IMR-90 (cell line): Measurements from ENCODE around the gene LAMB1. TPM values are rescaled to one million over a fixed set of nuclear protein-coding genes. Genes with fewer than 3 reads are reported as not detected.

Experiments used
- ATAC-seq: fragments of 200-7000 bp; cut with Tn5 transposase; 2 replicates; pipeline ENCODE4 v1.9.1; 2020; ENCODE audit warnings: low read depth, mild to moderate bottlenecking, moderate library complexity
- BruUV-seq: library from RNA; stranded (reverse); fragments of 400-500 nt; replicated peaks from 2 replicates; lab custom pipeline; 2021; lab: Mats Ljungman, UMichigan
- CTCF ChIA-PET: fragments of 300-600 bp; formaldehyde crosslinking; extraction: SDS; loops from one replicate; lab custom pipeline; 2021; ENCODE audit warnings: antibody characterized with exemption; lab: Yijun Ruan, JAX
- POLR2A ChIA-PET: fragments of 300-600 bp; sonication (Branson Sonifier 250); formaldehyde crosslinking; loops from one replicate; lab custom pipeline; 2022; ENCODE audit warnings: antibody characterized with exemption; ENCODE audit not compliant: unreplicated experiment; lab: Charles Lee
- DNase-seq: peaks from one replicate; pipeline ENCODE4 v3.0.0; 2013
- H2AFZ ChIP-seq: replicated peaks from 2 replicates; pipeline ENCODE3; 2013; ENCODE audit warnings: low read length, mild to moderate bottlenecking; ENCODE audit not compliant: poor library complexity
- H2AK5ac ChIP-seq: 2 replicates; pipeline ENCODE4 v1.6.1; 2013; ENCODE audit warnings: low read depth, low read length, inconsistent platforms
- H2AK9ac ChIP-seq: replicated peaks from 2 replicates; pipeline ENCODE3; 2013; ENCODE audit warnings: mild to moderate bottlenecking, low read depth, low read length, moderate library complexity; ENCODE audit not compliant: poor library complexity
- H2BK120ac ChIP-seq: 2 replicates; pipeline ENCODE4 v1.6.1; 2013; ENCODE audit warnings: low read depth, low read length, inconsistent platforms
- H2BK15ac ChIP-seq: 3 replicates; pipeline ENCODE4 v1.6.1; 2013; ENCODE audit warnings: low read depth, low read length, inconsistent platforms
- H2BK20ac ChIP-seq: 2 replicates; pipeline ENCODE4 v1.6.1; 2013; ENCODE audit warnings: low read depth, mild to moderate bottlenecking, inconsistent platforms, low read length, moderate library complexity
- H2BK5ac ChIP-seq: 2 replicates; pipeline ENCODE4 v1.6.1; 2013; ENCODE audit warnings: mild to moderate bottlenecking, low read depth, low read length, inconsistent platforms; ENCODE audit not compliant: poor library complexity, severe bottlenecking
- H3K14ac ChIP-seq: replicated peaks from 2 replicates; pipeline ENCODE4 v1.6.1; 2013; ENCODE audit warnings: low read depth, low read length, inconsistent platforms
- H3K18ac ChIP-seq: 2 replicates; pipeline ENCODE4 v1.6.1; 2013; ENCODE audit warnings: low read depth, low read length, control low read depth
- H3K23ac ChIP-seq: 2 replicates; pipeline ENCODE4 v1.6.1; 2013; ENCODE audit warnings: low read depth, low read length, inconsistent platforms
- H3K27ac ChIP-seq: 2 replicates; pipeline ENCODE4 v1.5.1; 2013; ENCODE audit warnings: mild to moderate bottlenecking, control low read depth, low read length; ENCODE audit not compliant: insufficient read depth
- H3K27me3 ChIP-seq: 2 replicates; pipeline ENCODE4 v1.6.1; 2013; ENCODE audit warnings: low read length; ENCODE audit not compliant: control insufficient read depth, insufficient read depth
- H3K36me3 ChIP-seq: 2 replicates; pipeline ENCODE4 v1.6.1; 2013; ENCODE audit warnings: low read length, mixed read lengths; ENCODE audit not compliant: control insufficient read depth, insufficient read depth
- H3K4ac ChIP-seq: 2 replicates; pipeline ENCODE4 v1.6.1; 2013; ENCODE audit warnings: low read depth, low read length, inconsistent platforms
- H3K4me1 ChIP-seq: 2 replicates; pipeline ENCODE4 v1.6.1; 2013; ENCODE audit warnings: low read length, mixed read lengths; ENCODE audit not compliant: control insufficient read depth, insufficient read depth
- H3K4me2 ChIP-seq: 2 replicates; pipeline ENCODE4 v1.6.1; 2013; ENCODE audit warnings: low read depth, mild to moderate bottlenecking, control low read depth, low read length, moderate library complexity
- H3K4me3 ChIP-seq: 2 replicates; pipeline ENCODE4 v1.5.1; 2013; ENCODE audit warnings: low read depth, mild to moderate bottlenecking, control low read depth, low read length, moderate library complexity; ENCODE audit not compliant: insufficient read depth
- H3K56ac ChIP-seq: 2 replicates; pipeline ENCODE4 v1.6.1; 2013; ENCODE audit warnings: low read length, inconsistent platforms; ENCODE audit not compliant: insufficient read depth; ENCODE audit errors: extremely low read depth
- H3K79me1 ChIP-seq, 2 experiments: 2 replicates each; pipeline ENCODE4 v1.6.1; 2013; ENCODE audit warnings: low read length in 2 of 2, inconsistent platforms in 1 of 2, low read depth in 1 of 2
- H3K9ac ChIP-seq: 2 replicates; pipeline ENCODE4 v1.6.1; 2013; ENCODE audit warnings: low read depth, low read length, control low read depth
- H3K9me1 ChIP-seq: 2 replicates; pipeline ENCODE4 v1.6.1; 2013; ENCODE audit warnings: low read length, inconsistent platforms; ENCODE audit not compliant: insufficient read depth
- H3K9me3 ChIP-seq: 2 replicates; pipeline ENCODE4 v1.6.1; 2013; ENCODE audit warnings: low read length; ENCODE audit not compliant: control insufficient read depth, insufficient read depth
- H4K20me1 ChIP-seq: 2 replicates; pipeline ENCODE4 v1.6.1; 2013; ENCODE audit warnings: low read length, inconsistent platforms; ENCODE audit not compliant: insufficient read depth
- H4K5ac ChIP-seq: 2 replicates; pipeline ENCODE4 v1.6.1; 2013; ENCODE audit warnings: mild to moderate bottlenecking, low read depth, low read length, control low read depth
- H4K8ac ChIP-seq, 2 experiments: 2 replicates each; pipeline ENCODE4 v1.6.1; 2013; ENCODE audit warnings: low read depth in 2 of 2, low read length in 2 of 2, control low read depth in 1 of 2, inconsistent platforms in 1 of 2
- H4K91ac ChIP-seq: 2 replicates; pipeline ENCODE4 v1.6.1; 2013; ENCODE audit warnings: low read depth, low read length, inconsistent platforms; ENCODE audit not compliant: insufficient read depth
- CEBPB ChIP-seq: IDR thresholded peaks from 2 replicates; pipeline ENCODE4 v1.6.1; 2012; ENCODE audit warnings: low read depth, low read length, improper control_type of control experiment
- FOS ChIP-seq: fragments of 150-350 bp; IDR thresholded peaks from 2 replicates; pipeline ENCODE4 v1.6.1; 2016; ENCODE audit warnings: low read depth, low read length
- MAFK ChIP-seq: IDR thresholded peaks from 2 replicates; pipeline ENCODE4 v1.6.1; 2012; ENCODE audit warnings: low read depth, low read length, improper control_type of control experiment
- MAZ ChIP-seq: IDR thresholded peaks from 2 replicates; pipeline ENCODE4 v1.6.1; 2012; ENCODE audit warnings: low read depth, mild to moderate bottlenecking, low read length, improper control_type of control experiment, moderate library complexity, borderline replicate concordance
- MXI1 ChIP-seq: IDR thresholded peaks from 2 replicates; pipeline ENCODE4 v1.6.1; 2012; ENCODE audit warnings: low read depth, mild to moderate bottlenecking, low read length, moderate library complexity, borderline replicate concordance
- NFE2L2 ChIP-seq: fragments of 150-350 bp; IDR thresholded peaks from 2 replicates; pipeline ENCODE4 v1.6.1; 2016; ENCODE audit warnings: low read depth, mild to moderate bottlenecking, low read length
- POLR2A ChIP-seq: IDR thresholded peaks from 2 replicates; pipeline ENCODE4 v1.6.1; 2012; ENCODE audit warnings: mild to moderate bottlenecking, low read depth, low read length
- RCOR1 ChIP-seq: IDR thresholded peaks from 2 replicates; pipeline ENCODE4 v1.6.1; 2012; ENCODE audit warnings: mild to moderate bottlenecking, low read length, improper control_type of control experiment; ENCODE audit not compliant: insufficient replicate concordance
- RFX5 ChIP-seq: IDR thresholded peaks from 2 replicates; pipeline ENCODE4 v1.8.0; 2012; ENCODE audit warnings: low read depth, mild to moderate bottlenecking, low read length, moderate library complexity
- SMC3 ChIP-seq: fragments of 150-350 bp; IDR thresholded peaks from 2 replicates; pipeline ENCODE4 v1.6.1; 2016; ENCODE audit warnings: low read depth, mild to moderate bottlenecking, antibody characterized with exemption, low read length, moderate library complexity
- WGBS, 2 experiments: methylation state at CpG; one replicate each; pipeline versions ENCODE4 v1.1.5 to v1.1.7; 2013; ENCODE audit warnings: missing lambda C conversion rate in 2 of 2; ENCODE audit not compliant: insufficient read length in 1 of 2; ENCODE audit errors: extremely low coverage in 2 of 2; 5-methylcytosine and 5-hydroxymethylcytosine counted together
- dilution Hi-C: fragments of 300-500 bp; cut with HindIII; formaldehyde crosslinking; loops from one replicate; pipeline ENCODE4 v1.14.3; 2018; ENCODE audit warnings: low sequenced_read_pairs; ENCODE audit not compliant: unreplicated experiment
- in situ Hi-C: fragments of 300-500 bp; cut with MboI; formaldehyde crosslinking; loops from 3 replicates; pipeline ENCODE4 v1.14.3; 2019; ENCODE audit warnings: low sequenced_read_pairs, inconsistent platforms, mixed read lengths
- intact Hi-C: fragments of 100-400 bp; cut with micrococcal nuclease; formaldehyde crosslinking; loops from 2 replicates; pipeline ENCODE4 v1.10.0; 2022
- polyA plus RNA-seq, 3 experiments: library from polyadenylated mRNA; depleted of rRNA; stranded (reverse); fragments of >200 nt; gene quantifications; 2 replicates each; pipeline ENCODE4 v1.2.3, GENCODE V29; 2012; ENCODE audit warnings: low replicate concordance in 1 of 3
- total RNA-seq: library from RNA; depleted of rRNA; stranded (reverse); fragments of >200 nt; gene quantifications from 2 replicates; pipeline ENCODE4 v1.2.3, GENCODE V29; 2012
- TF ChIP-seq, protein P1 (sequence below): conservative IDR thresholded peaks from 2 replicates; pipeline ENCODE4 v1.5.1; 2012; ENCODE audit warnings: mild to moderate bottlenecking, low read depth, low read length, improper control_type of control experiment
- TF ChIP-seq, protein P2 (sequence below): fragments of 150-350 bp; IDR thresholded peaks from 2 replicates; pipeline ENCODE4 v1.6.1; 2017; ENCODE audit warnings: mild to moderate bottlenecking, antibody characterized with exemption, low read length, low read depth
- TF ChIP-seq, protein P3 (sequence below): fragments of 150-350 bp; IDR thresholded peaks from 2 replicates; pipeline ENCODE4 v1.6.1; 2016; ENCODE audit warnings: low read depth, mild to moderate bottlenecking, low read length, moderate library complexity, borderline replicate concordance

The LAMB1 gene
- total and polyA plus RNA-seq, 2 of the 4 experiments (the other 2 are of a cell fraction), result 114 to 117 TPM

DNA sequence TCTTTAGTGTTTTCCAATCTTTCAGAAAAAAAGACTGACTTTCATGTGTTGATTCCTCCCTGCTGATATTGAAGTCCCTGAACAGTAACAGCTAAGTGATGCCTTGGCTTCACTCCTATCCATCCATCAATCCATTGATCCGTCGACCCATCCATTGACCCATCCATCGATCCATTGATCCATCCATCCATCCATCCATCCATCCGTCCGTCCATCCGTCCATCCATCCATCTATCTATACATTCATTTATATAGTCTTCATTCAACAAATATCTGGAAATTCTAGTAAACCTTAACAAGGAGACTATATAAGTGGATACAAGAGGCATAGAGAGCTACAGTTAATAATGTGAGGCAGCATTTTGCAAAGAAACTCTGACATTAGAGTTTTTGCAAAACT lies 21.6 kb upstream of the LAMB1 start:
- Histone ChIP-seq H4K5ac (no peak overlapping the region), H2BK5ac (peak overlapping the region; percentile 7), H3K18ac (peak overlapping the region; percentile 79), H3K27ac (no peak overlapping the region), H3K9ac (no peak overlapping the region), H2AK5ac (peak overlapping the region; percentile 85), H4K20me1 (no peaks in the 10 kb centered on the region), H3K56ac (no peak overlapping the region), H3K27me3 (no peaks in the 10 kb centered on the region), H3K14ac (no peak overlapping the region), H4K91ac (peak overlapping the region; percentile 6; the same call in 1 of the 2 replicates), H3K4me3 (no peak overlapping the region), H3K9me1 (no peaks in the 10 kb centered on the region), H2AK9ac (no peak overlapping the region), H3K4ac (0 out of 2 replicates have a peak overlapping the region, but pooled peaks have one; percentile 12), H2BK15ac (peak overlapping the region; percentile 27; the same call in 1 of the 3 replicates), H3K23ac (no peak overlapping the region), H2BK20ac (no peak overlapping the region), H3K79me1 (no peaks in the 10 kb centered on the region), H2AFZ (no peak overlapping the region), H3K36me3 (no peaks in the 10 kb centered on the region), H3K9me3 (no peaks in the 10 kb centered on the region), H3K4me2 (no peak overlapping the region), H4K8ac (no peak overlapping the region), H2BK120ac (no peak overlapping the region), H3K4me1 (peaks cover 6% of the 10 kb centered on the region)
- BruUV-seq, result no TSS peak
- ChIA-PET CTCF (interaction anchor here (0.6 to 1.0 kb wide), 2 partner anchors 10 to 121 kb away, joined by 3 to 4 read pairs; no protein-coding TSS in a partner anchor), POLR2A (no interaction called here)
- WGBS, 2 experiments, result 100% methylated on average over 2 to 3 of the region's 6 CpGs
- ATAC-seq, result no peak
- DNase-seq, result no peak
- intact Hi-C loops, result loop anchor here (5.0 kb wide), 1 partner anchor 73 kb away; no protein-coding TSS in a partner anchor
- dilution Hi-C loops, result loop anchor here (25.0 kb wide), 1 partner anchor 113 kb away; the partner anchor contains the start of gene LAMB4
- TF ChIP-seq POLR2A (no peak), FOS (no peak), RCOR1 (no peak), SMC3 (no peak), NFE2L2 (no peak), MXI1 (no peak), MAZ (no peak), RFX5 (no peak), CEBPB (no peak), MAFK (no peak)
- TF ChIP-seq, protein P1, sequence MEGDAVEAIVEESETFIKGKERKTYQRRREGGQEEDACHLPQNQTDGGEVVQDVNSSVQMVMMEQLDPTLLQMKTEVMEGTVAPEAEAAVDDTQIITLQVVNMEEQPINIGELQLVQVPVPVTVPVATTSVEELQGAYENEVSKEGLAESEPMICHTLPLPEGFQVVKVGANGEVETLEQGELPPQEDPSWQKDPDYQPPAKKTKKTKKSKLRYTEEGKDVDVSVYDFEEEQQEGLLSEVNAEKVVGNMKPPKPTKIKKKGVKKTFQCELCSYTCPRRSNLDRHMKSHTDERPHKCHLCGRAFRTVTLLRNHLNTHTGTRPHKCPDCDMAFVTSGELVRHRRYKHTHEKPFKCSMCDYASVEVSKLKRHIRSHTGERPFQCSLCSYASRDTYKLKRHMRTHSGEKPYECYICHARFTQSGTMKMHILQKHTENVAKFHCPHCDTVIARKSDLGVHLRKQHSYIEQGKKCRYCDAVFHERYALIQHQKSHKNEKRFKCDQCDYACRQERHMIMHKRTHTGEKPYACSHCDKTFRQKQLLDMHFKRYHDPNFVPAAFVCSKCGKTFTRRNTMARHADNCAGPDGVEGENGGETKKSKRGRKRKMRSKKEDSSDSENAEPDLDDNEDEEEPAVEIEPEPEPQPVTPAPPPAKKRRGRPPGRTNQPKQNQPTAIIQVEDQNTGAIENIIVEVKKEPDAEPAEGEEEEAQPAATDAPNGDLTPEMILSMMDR, result no peak
- TF ChIP-seq, protein P2, sequence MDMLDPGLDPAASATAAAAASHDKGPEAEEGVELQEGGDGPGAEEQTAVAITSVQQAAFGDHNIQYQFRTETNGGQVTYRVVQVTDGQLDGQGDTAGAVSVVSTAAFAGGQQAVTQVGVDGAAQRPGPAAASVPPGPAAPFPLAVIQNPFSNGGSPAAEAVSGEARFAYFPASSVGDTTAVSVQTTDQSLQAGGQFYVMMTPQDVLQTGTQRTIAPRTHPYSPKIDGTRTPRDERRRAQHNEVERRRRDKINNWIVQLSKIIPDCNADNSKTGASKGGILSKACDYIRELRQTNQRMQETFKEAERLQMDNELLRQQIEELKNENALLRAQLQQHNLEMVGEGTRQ, result no peak
- TF ChIP-seq, protein P3, sequence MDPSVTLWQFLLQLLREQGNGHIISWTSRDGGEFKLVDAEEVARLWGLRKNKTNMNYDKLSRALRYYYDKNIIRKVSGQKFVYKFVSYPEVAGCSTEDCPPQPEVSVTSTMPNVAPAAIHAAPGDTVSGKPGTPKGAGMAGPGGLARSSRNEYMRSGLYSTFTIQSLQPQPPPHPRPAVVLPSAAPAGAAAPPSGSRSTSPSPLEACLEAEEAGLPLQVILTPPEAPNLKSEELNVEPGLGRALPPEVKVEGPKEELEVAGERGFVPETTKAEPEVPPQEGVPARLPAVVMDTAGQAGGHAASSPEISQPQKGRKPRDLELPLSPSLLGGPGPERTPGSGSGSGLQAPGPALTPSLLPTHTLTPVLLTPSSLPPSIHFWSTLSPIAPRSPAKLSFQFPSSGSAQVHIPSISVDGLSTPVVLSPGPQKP, result no peak
- in situ Hi-C loops, result loop anchor here (5.0 kb wide), 1 partner anchor 73 kb away; no protein-coding TSS in a partner anchor
